ENCODE measurements around the gene FN1. TPM values are rescaled to one million over a fixed set of nuclear protein-coding genes. Genes with fewer than 3 reads are reported as not detected.

FN1 gene
- total RNA-seq, 2 donors from 2014 or later = 245 to 775 TPM

DNA sequence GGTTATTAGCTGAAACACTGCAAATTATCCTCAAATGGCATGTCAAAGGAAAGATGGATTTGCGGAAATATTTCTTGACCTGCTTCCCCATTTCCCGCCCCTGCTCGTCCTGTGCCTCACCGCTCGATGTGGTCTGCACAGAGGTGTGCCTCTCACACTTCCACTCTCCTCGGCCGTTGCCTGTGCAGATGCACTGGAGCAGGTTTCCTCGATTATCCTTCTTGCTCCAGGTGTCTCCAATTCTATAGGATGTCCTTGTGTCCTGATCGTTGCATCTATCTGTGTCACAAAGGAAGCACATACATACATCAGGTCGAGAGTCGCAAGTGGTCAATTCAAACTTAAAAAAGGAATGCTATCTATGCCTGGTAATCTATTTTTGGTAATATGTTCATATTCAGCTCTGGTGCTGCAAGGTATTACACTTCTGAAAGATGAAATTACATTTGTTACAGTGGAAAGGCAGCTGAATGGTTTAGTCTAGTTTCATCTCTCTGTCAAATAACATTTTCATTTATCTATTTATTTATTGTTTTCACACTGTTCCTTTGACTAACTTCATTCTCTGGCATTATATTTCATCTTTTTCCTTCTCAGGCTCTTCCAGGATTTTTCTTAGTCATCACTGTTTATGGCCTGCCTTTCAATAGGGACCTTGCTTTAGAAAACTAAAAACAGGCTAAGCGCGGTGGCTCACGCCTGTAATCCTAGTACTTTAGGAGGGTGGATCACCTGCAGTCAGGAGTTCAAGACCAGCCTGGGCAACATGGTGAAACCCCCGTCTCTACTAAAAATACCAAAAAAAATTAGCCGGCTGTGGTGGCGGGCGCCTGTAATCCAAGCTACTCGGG, 7.6 kb downstream of the FN1 start:
- intact Hi-C loops (cut with DNase I) = no loop called here
- DNase-seq (no peak), ATAC-seq (no peak)

DNA sequence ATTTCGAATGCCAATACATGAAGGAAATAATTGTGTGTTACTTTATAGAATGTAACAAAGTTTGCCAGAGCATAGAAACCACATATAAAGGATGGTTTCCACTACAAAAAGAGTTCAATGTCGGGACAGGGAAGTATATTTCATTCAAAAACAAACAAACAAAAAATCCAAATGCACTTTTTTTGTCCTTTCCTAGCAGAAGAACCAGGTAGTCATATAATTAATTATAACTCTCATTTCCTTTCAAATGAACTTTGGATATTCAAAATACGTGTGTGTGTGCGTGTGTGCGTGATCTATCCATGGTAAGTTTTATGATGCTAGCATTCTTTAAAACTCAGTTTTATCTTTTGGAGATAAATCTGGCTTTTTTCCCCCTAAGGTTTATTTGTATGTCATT, 8.3 kb downstream of the FN1 start:
- DNase-seq (no peak), ATAC-seq (no peak)
- intact Hi-C loops (cut with DNase I) = no loop called here

DNA sequence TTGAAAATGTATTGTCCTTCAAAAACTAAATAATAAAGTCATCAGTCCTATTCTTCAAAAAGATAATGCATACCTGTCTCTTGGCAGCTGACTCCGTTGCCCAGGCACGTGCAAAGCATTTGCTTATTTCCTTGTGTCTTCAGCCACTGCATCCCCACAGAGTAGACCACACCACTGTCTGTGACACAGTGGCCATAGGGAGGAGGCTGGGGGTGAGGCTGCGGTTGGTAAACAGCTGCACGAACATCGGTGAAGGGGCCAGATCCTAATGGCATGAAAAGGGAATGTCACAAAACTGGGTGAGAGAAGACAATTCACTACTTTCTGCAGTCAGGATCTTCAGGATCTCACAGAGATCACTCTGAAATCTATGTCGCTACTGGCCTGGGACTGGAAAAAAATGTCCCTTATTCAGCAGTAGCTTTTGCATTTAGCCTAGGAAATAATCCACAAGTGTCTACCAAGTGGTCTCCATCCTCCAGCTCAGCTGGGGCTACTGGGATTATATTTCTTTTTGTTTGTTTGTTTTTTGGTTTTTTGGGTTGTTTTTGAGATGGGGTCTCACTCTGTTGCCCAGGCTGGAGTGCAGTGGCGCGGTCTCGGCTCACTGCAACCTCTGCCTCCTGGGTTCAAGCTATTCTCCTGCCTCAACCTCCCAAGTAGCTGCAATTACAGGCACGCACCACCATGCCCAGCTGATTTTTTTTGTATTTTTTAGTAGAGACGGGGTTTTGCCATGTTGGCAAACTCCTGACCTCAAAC, 10.7 kb downstream of the FN1 start:
- DNase-seq (no peak), ATAC-seq (peak in 1 of 2 donors; percentile 17)
- intact Hi-C loops (cut with DNase I) = no loop called here

DNA sequence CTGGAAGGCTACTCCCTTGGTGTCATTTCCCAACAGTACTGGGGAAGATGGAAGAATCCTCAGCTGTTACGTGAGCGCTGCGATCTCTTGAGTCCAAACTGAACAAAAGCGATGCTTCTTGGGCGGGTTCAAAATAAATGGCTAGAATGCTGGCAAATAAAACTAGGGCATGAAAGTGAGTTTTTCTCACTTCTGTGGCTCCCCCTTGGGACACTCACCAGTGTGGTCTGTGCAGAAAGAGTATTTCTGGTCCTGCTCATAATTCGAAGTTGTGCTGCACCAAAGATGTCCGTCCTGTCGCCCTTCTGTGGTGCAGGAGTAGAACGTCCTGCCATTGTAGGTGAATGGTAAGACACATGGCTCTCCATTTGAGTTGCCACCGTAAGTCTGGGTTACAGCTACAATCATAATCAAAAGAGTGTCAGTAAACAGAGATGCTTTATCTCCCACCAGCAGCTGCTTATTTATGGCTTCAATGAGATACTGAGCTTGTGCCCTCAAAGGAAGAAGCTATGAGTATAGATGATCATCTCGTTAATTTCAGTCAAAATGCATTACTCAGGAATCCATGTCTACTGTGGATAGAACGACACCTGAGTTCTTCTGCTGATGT, 11.8 kb downstream of the FN1 start:
- intact Hi-C loops (cut with DNase I) = no loop called here
- no peak for ATAC-seq

DNA sequence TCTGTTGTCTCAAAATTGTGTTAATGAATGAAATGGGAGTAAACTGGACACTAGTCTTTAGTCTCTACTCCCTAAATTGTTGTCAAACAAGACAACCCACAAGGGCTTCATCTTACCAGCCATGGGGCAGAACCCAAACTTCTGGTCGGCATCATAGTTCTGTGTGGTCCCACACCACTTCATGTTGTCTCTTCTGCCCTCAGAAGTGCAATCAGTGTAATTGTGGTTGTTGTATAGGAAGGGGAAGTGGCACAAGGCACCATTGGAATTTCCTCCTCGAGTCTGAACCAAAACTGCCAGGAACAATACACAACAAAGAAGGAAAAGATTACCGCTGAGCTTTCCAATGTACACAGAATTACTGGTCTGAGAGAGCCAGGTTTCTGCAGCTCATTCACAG, 12.6 kb downstream of the FN1 start:
- DNase-seq (no peak), ATAC-seq (peak in 1 of 2 donors; percentile 6)
- intact Hi-C loops (cut with DNase I) = no loop called here

More for the DNA sequence above, 11.8 kb downstream of the FN1 start:
- no peak for DNase-seq

DNA sequence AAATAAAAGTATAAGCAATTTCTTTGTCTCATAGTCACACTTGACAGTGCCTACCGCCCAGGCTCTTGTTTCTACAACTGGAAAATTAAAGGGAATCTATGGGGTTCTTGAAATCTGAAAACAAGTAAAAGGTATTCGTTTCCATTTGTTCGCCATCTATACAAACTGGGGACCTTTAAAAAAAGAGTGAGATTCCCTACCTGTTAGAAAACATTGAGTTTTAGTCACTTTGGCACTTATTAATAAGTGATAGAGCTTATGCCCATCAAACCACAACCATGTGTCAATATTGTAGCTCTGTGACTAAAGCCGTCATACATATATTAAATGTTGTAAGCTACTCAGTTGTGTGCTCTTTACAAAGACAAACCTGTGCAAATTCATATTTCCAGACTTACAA, 13.2 kb downstream of the FN1 start:
- ATAC-seq = no peak
- no peak for DNase-seq
- intact Hi-C loops (cut with DNase I) = no loop called here

DNA sequence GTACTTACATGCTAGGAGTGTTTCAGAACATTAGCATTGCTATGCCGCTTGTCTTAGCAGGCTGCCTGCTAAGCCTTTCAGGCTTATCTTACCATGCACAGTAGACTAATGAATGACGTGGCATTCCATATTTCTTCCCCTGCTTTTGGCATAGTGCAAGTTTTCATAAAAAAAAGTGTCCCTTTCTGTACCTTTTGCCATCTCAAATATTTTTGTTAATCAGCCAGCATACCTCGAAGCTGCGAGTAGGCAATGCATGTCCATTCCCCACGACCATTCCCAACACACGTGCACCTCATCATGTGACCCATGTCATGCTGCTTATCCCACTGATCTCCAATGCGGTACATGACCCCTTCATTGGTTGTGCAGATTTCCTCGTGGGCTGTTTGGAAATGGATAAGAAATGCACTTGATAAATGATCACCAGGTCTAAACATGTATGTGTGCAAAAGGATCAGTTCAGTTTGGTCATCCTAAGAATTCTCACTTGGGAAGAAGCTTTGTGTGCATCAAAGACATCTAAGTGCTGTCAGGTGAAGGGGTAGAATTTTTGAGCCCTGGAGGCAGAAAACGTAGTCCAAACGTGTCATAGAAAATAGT, 13.9 kb downstream of the FN1 start:
- no peak for DNase-seq
- intact Hi-C loops (cut with DNase I) = no loop called here
- ATAC-seq = no peak

DNA sequence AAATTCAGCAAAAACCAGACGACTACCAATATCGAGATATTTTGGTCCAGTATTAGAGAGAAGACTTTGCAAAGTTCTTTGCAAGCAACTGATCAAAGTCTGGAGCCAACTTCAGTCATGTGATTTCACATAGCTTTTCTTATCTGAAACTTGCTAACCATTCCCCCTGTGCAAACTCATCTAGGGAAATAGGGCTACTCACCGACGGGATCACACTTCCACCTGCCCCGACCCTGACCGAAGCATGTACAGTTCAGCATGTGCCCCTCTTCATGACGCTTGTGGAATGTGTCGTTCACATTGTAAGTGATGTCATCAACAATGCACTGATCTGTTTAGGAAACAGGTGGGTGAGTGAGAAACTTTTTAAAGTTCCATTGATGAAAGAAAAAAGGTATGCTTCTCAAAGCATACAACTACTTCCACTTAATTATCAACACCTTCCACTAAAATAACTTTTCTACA, 15.4 kb downstream of the FN1 start:
- ATAC-seq (no peak), DNase-seq (no peak)
- intact Hi-C loops (cut with DNase I) = no loop called here

DNA sequence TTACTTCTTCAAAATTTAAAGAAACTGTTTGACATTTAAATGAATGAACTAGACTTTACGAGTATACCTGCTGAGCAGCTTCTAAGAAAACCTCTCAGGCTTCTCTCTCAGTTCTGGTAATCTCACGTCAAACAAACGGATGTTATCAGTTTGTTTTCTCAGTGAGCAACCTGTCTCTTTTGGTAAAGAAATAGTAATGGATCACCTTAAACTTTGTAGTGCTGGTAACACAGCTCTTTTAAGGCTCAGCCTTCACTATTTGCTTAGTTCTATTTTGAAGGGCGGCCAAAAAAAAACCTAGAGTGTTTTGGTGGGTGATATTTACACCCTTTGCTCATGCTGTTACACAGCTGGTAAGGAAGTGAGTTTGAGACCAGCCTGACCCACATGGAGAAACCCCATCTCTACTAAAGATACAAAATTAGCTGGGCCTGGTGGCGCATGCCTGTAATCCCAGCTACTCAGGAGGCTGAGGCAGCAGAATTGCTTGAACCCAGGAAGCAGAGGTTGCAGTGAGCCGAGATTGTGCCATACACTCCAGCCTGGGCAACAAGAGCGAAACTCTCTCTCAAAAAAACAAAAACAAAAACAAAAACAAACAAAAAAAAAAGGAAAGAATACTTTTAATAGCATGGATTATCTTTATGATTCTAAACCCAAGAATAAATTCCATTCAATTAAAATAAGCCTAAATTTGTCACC, 15.9 kb downstream of the FN1 start:
- ATAC-seq = no peak
- DNase-seq = no peak
- intact Hi-C loops (cut with DNase I) = no loop called here

DNA sequence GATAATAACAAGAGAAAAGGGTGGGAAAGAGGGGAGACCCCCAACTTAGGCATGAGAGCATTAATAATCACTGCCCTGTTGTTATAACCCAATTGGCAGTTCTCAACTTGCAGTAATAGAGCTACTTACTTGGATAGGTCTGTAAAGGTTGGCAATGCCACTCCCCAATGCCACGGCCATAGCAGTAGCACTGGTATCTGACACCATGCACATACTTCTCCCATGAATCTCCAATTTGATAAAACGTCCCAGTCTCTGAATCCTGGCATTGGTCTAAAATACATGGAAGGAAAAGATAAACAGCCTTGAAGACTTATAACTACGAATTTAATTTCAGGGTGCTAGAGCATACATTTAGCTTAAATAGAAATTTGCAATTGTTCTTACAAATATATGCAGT, 16.8 kb downstream of the FN1 start:
- DNase-seq = no peak
- intact Hi-C loops (cut with DNase I) = no loop called here
- no peak for ATAC-seq

DNA sequence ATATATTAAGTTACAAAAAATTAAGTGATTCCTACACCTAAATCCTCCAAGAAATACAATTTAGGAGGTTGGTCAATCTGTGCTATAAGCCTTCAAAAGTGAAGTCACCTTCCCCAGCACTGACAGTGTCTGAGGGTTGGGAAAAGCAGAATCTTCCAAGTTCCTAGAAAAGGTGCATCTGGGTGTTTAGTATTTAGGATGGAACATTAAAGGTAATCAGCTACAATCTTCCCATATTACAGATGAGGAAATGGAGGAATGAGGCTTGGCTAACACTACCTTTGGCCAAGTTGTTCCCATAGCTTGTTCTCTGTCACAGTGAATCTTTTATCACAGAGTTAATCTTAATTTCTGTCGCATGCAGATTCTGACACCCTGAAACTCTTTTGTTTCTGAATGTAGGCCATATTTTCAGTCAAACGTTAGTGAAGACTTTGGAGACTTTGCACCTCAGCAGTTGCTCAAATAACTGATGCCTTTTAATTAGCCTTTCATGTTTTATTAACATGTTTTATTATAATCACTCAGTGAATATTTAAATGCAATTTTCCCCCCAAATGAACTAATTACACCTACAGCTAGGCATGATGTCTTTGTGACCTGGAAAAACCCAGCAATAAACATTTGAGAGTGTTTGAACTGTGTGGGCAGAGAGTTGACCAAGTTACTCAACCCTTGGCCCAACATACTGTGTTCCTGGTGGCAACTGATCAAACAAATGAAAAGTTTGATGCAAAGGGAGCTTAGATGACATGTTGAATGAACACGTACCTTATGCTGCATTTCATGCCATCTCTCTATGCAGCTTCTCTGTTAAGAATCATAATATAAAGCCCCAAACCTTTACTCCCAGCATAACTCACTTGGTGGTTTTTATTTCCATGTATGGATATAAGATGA, 17.6 kb downstream of the FN1 start:
- ATAC-seq (no peak), DNase-seq (no peak)
- intact Hi-C loops (cut with DNase I) = no loop called here

DNA sequence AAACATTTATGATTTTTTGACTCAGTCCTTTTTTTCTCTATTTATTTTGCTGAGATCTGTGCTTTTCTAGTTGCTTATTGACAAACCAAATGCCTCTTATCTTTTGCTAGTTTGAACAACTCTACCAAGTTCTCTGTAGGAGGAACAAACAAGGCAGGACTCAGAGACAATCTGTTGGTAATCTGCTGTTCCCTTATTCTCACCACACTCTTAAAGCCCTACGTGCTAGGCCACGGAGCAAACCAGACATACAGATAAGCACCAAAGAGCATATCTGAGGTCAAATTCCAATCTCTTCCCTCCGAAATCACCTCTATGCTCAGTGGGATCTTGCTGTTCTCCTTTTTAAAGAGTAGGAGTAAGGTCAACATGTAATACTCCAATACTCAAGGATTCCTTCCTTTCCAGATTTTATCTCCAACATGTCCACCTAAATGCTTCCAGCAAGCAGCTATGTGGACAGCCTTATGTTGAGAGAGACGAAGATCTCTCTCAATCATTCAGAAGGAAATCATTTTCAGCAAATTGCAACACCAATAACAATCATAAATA, 18.4 kb downstream of the FN1 start:
- intact Hi-C loops (cut with DNase I) = no loop called here
- DNase-seq (no peak), ATAC-seq (no peak)

DNA sequence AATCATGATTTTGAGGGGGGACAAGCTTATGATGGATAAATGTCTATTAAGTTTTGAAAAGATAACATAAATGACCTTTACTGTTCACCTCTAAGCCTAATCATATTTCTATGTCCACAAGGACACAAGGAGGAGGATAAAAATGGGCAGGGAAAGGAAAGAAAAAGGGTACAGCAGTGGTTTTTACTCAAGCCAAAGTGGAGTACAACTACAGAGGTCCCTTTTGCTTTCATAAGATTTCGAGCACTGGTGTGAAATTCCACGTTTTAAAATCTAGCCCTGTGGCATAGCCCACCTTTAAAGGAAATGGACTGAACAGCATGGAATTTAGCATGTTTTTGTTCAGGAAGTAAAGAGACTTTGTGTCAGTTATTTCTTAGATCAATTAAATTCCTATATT, 19.2 kb downstream of the FN1 start:
- ATAC-seq (no peak), DNase-seq (no peak)

DNA sequence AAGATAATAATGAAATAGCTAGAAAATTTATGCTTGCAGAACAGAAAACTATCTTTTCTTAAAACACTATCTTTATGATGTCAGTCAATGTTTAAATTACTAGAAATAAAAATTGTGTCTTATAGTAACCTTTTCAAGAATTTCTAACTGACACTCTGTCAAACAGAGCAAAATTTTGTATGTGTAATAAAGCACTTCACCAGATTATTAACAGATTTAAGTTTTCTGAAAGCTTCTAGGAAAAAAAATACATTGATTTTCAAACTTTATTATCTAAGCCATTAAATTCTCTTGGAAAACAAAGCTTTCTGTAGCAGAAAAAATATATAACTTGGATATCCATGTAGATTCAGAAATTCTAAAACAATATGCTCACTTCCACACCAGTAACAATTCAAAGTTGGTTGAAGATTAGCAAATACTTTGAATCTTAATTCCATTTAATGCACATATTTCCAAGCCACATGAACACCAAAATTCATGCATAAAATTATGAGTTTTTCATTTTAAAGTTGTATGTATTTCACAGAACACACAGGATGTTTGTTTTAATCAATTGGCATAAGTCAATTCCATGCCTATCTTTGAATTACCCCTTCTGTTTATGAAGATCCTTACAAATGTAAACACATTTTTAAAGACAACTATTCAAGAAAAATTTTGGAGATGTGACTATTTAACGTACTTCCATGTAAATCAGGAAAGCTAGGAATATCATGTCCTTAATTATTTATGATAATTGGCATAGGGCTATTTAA, 19.9 kb downstream of the FN1 start:
- DNase-seq (no peak), ATAC-seq (no peak)
- intact Hi-C loops (cut with DNase I) = no loop called here

More for the DNA sequence above, 19.2 kb downstream of the FN1 start:
- intact Hi-C loops (cut with DNase I) = no loop called here

DNA sequence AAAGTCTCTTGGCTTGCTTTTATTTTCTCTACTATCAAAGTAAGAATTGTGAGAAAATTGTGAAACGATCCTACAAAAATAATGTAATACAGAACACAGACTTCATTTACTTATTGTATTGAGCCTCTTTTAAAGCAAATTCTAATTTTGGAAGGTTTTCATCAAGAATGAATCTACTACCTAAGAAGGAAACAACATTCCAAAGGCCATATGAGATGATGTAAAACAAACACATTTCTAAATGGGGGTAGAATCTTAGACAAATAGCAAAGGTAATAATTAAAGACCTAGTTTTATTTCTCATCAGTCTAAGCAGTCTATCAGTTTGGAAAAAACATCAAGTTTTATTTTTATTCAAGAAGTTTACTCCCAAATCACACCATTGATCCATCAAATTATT, 20.6 kb downstream of the FN1 start:
- intact Hi-C loops (cut with DNase I) = no loop called here
- ATAC-seq (no peak), DNase-seq (no peak)

DNA sequence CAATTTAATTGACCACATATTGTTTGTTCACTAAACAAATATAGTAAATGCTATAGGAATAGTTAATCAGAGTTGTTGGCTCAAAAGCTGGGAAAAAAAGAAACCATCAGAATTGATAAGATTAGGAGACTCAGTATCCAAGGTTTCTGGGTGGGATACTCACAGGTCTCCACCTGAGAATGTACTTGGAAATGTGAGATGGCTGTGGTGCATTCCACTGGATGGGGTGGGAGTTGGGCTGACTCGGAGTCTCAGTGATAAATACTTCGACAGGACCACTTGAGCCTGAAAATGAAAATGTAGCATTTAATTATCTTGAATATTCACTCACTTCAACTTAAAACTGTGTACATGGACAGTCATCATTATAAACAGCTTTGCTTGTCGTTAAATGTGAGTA, 21.2 kb downstream of the FN1 start:
- intact Hi-C loops (cut with DNase I) = no loop called here
- DNase-seq (no peak), ATAC-seq (no peak)

DNA sequence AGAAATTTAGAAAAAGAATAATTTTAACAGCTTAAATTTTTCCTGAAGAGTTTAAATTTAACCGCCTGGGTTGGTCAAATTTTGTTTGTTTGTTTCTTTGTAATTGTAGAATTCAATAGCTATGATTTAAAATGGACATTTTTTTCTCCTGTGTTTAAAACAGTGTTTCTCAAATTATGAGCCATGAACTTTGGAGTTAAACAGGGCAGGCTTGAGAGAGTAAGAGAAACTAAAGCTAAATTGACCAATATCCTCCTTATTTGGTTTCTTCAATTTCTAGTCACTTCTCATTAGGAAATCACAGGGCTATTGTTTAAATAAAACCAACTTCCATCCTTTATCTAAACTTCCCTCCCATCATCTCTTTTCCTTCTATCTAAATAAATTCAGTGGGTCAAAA, 21.9 kb downstream of the FN1 start:
- DNase-seq = no peak
- intact Hi-C loops (cut with DNase I) = no loop called here
- ATAC-seq = no peak
